H9 (cell line): ENCODE measurements around the gene YIPF1. TPM values are rescaled to one million over a fixed set of nuclear protein-coding genes. Genes with fewer than 3 reads are reported as not detected.
"Not testable (repeated sequence)": the region's sequence is repeated elsewhere in the genome, so short reads cannot be mapped to it uniquely, and the experiment has no call there.

Experiments
- DNase-seq: peaks from one replicate; pipeline ENCODE4 v3.0.0-alpha.2; 2017
- H2AFZ ChIP-seq: one replicate; pipeline ENCODE4 v1.6.1; 2013; ENCODE audit warnings: mild to moderate bottlenecking, low read length, control low read depth, moderate library complexity
- H2AK5ac ChIP-seq: 2 replicates; pipeline ENCODE4 v1.6.1; 2013; ENCODE audit warnings: low read length, control low read depth, mixed read lengths; ENCODE audit not compliant: insufficient read length
- H2BK120ac ChIP-seq: one replicate; pipeline ENCODE4 v1.6.1; 2013; ENCODE audit warnings: low read depth, mild to moderate bottlenecking, low read length, control low read depth, inconsistent platforms; ENCODE audit not compliant: poor library complexity, severe bottlenecking
- H2BK12ac ChIP-seq: 2 replicates; pipeline ENCODE4 v1.6.1; 2013; ENCODE audit warnings: low read length, control low read depth, mixed read lengths, low read depth; ENCODE audit not compliant: insufficient read length
- H2BK15ac ChIP-seq: 2 replicates; pipeline ENCODE4 v1.6.1; 2013; ENCODE audit warnings: low read depth, low read length, control low read depth
- H2BK20ac ChIP-seq: one replicate; pipeline ENCODE4 v1.6.1; 2013; ENCODE audit warnings: low read depth, mild to moderate bottlenecking, low read length, control low read depth, inconsistent platforms; ENCODE audit not compliant: poor library complexity, severe bottlenecking
- H2BK5ac ChIP-seq: 2 replicates; pipeline ENCODE4 v1.6.1; 2013; ENCODE audit warnings: low read length, control low read depth, mixed read lengths; ENCODE audit not compliant: insufficient read length
- H3K14ac ChIP-seq: 2 replicates; pipeline ENCODE4 v1.6.1; 2013; ENCODE audit warnings: low read length, control low read depth; ENCODE audit not compliant: insufficient read depth
- H3K18ac ChIP-seq: 2 replicates; pipeline ENCODE4 v1.6.1; 2013; ENCODE audit warnings: low read depth, mild to moderate bottlenecking, mixed read lengths, low read length, control low read depth; ENCODE audit not compliant: insufficient read length
- H3K23ac ChIP-seq: 2 replicates; pipeline ENCODE4 v1.6.1; 2013; ENCODE audit warnings: low read length, control low read depth, mixed read lengths, low read depth; ENCODE audit not compliant: insufficient read length
- H3K23me2 ChIP-seq: 2 replicates; pipeline ENCODE4 v1.6.1; 2013; ENCODE audit warnings: low read depth, mild to moderate bottlenecking, mixed read lengths, low read length, control low read depth; ENCODE audit not compliant: insufficient read length, poor library complexity, severe bottlenecking
- H3K27ac ChIP-seq: 2 replicates; pipeline ENCODE4 v1.5.1; 2013; ENCODE audit warnings: low read length, control low read depth, mixed read lengths, low read depth; ENCODE audit not compliant: insufficient read length
- H3K27me3 ChIP-seq: 2 replicates; pipeline ENCODE4 v1.6.1; 2013; ENCODE audit warnings: low read length, control low read depth, inconsistent platforms; ENCODE audit not compliant: insufficient read depth
- H3K4ac ChIP-seq: 2 replicates; pipeline ENCODE4 v1.6.1; 2013; ENCODE audit warnings: low read depth, mild to moderate bottlenecking, control low read depth, inconsistent platforms, low read length, moderate library complexity
- H3K4me1 ChIP-seq: 2 replicates; pipeline ENCODE4 v1.6.1; 2013; ENCODE audit warnings: low read length, control low read depth, inconsistent platforms; ENCODE audit not compliant: insufficient read depth
- H3K4me2 ChIP-seq: 2 replicates; pipeline ENCODE4 v1.6.1; 2013; ENCODE audit warnings: low read length, control low read depth, mixed read lengths; ENCODE audit not compliant: insufficient read length, insufficient read depth
- H3K56ac ChIP-seq: 2 replicates; pipeline ENCODE4 v1.6.1; 2013; ENCODE audit warnings: low read depth, mild to moderate bottlenecking, mixed read lengths, low read length, control low read depth; ENCODE audit not compliant: insufficient read length
- H3K79me1 ChIP-seq: 2 replicates; pipeline ENCODE4 v1.6.1; 2013; ENCODE audit warnings: low read depth, mild to moderate bottlenecking, moderate library complexity, low read length, control low read depth, inconsistent platforms; ENCODE audit not compliant: insufficient read depth, poor library complexity, severe bottlenecking
- H3K79me2 ChIP-seq: 2 replicates; pipeline ENCODE4 v1.6.1; 2013; ENCODE audit warnings: low read length, control low read depth, inconsistent platforms; ENCODE audit not compliant: insufficient read depth
- H3K9ac ChIP-seq: 2 replicates; pipeline ENCODE4 v1.6.1; 2013; ENCODE audit warnings: low read length, control low read depth, mixed read lengths; ENCODE audit not compliant: insufficient read length; ENCODE audit errors: extremely low read depth
- H3K9me3 ChIP-seq: one replicate; pipeline ENCODE4 v1.6.1; 2013; ENCODE audit warnings: low read depth, low read length, inconsistent platforms; ENCODE audit not compliant: control insufficient read depth
- H3T11ph ChIP-seq: one replicate; pipeline ENCODE4 v1.6.1; 2013; ENCODE audit warnings: mild to moderate bottlenecking, low read length, control low read depth, inconsistent platforms
- H4K20me1 ChIP-seq: one replicate; pipeline ENCODE4 v1.6.1; 2013; ENCODE audit not compliant: control insufficient read depth, insufficient read length, insufficient read depth
- H4K5ac ChIP-seq: 2 replicates; pipeline ENCODE4 v1.6.1; 2013; ENCODE audit warnings: low read depth, mild to moderate bottlenecking, mixed read lengths, low read length, control low read depth; ENCODE audit not compliant: insufficient read length
- H4K8ac ChIP-seq: replicated peaks from 2 replicates; pipeline ENCODE4 v1.6.1; 2013; ENCODE audit warnings: low read length, control low read depth, mixed read lengths, low read depth; ENCODE audit not compliant: insufficient read length
- H4K91ac ChIP-seq: 2 replicates; pipeline ENCODE4 v1.6.1; 2013; ENCODE audit warnings: low read depth, mild to moderate bottlenecking, moderate library complexity, mixed read lengths, low read length, control low read depth; ENCODE audit not compliant: insufficient read length
- H3K27ac Mint-ChIP-seq, 3 experiments: 2 replicates in 2 of 3; 3 replicates in 1 of 3; pipeline ENCODE4 v1.8.0; 2020 to 2021; ENCODE audit warnings: mixed read lengths in 3 of 3, mild to moderate bottlenecking in 1 of 3, moderate library complexity in 1 of 3
- H3K27me3 Mint-ChIP-seq: 2 replicates; pipeline ENCODE4 v1.8.0; 2021; ENCODE audit warnings: low read depth, mild to moderate bottlenecking, moderate library complexity, mixed read lengths
- H3K36me3 Mint-ChIP-seq, 3 experiments: 2 replicates in 2 of 3; 3 replicates in 1 of 3; pipeline ENCODE4 v1.8.0; 2020 to 2021; ENCODE audit warnings: low read depth in 3 of 3, mixed read lengths in 3 of 3; ENCODE audit not compliant: insufficient read depth in 1 of 3
- H3K4me1 Mint-ChIP-seq, 2 experiments: 2 replicates each; pipeline ENCODE4 v1.8.0; 2020; ENCODE audit warnings: mixed read lengths in 2 of 2
- H3K4me3 Mint-ChIP-seq, 2 experiments: 2 replicates in 1 of 2; 3 replicates in 1 of 2; pipeline ENCODE4 v1.8.0; 2020 to 2021; ENCODE audit warnings: mild to moderate bottlenecking in 2 of 2, mixed read lengths in 2 of 2, moderate library complexity in 1 of 2
- H3K9me3 Mint-ChIP-seq, 2 experiments: 2 replicates in 1 of 2; 3 replicates in 1 of 2; pipeline ENCODE4 v1.8.0; 2020; ENCODE audit warnings: mild to moderate bottlenecking in 2 of 2, mixed read lengths in 2 of 2, moderate library complexity in 1 of 2
- WGBS: extraction: QIAGEN DNeasy Blood & Tissue Kit; methylation state at CpG from one replicate; pipeline ENCODE4 v1.1.7; 2013; ENCODE audit warnings: missing lambda C conversion rate, low lambda C conversion rate, mixed read lengths; ENCODE audit not compliant: insufficient read length; ENCODE audit errors: extremely low coverage; 5-methylcytosine and 5-hydroxymethylcytosine counted together
- total RNA-seq: library from RNA; stranded (reverse); gene quantifications from 2 replicates; pipeline ENCODE4 v1.2.1, GENCODE V29; 2021
- TF ChIP-seq, protein P1 (sequence below): fragments of 200-600 bp; sonication (generic); conservative IDR thresholded peaks from 3 replicates; pipeline ENCODE4 v1.8.0; 2021; ENCODE audit warnings: antibody characterized with exemption, mild to moderate bottlenecking

The YIPF1 gene
- total RNA-seq, 1 experiment from 2014 or later, result 29.1 TPM

DNA sequence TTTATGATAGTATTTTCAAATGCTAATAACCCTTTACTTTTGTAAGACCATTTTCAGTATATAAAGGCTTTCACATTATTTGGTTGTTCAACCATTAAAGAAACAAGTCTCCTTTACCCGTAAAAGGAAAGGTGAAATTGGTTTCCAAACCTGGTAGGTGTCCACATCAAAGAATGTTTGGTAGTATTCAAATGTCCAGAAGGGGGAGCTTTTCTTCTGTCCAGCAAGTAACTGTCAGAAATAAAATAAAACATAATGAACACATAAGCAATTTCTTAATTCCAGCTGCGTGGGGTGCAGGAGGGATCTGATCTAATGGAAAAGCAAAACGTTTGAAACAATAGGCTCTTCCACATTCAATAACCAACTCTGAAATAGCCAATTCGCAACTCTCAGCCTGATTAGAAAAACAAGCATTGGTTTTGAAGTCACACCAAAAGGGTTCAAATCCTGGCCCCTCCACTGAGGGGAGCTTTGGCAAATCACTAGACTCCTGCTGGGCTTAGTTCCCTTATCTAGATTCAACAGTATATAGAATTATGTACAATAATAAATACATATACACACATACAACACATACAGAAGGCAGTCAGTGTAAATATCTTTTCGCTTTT lies 11.0 kb downstream of the YIPF1 start:
- Histone ChIP-seq H2BK15ac (no peak overlapping the region), H3T11ph (no peak overlapping the region), H2AFZ (no peak overlapping the region), H3K23me2 (no peaks in the 10 kb centered on the region), H3K4ac (no peak overlapping the region), H2AK5ac (no peak overlapping the region), H3K56ac (no peak overlapping the region), H4K91ac (no peak overlapping the region), H2BK120ac (no peak overlapping the region), H2BK5ac (no peak overlapping the region), H3K23ac (no peak overlapping the region), H3K9ac (no peak overlapping the region), H3K14ac (no peak overlapping the region), H3K18ac (no peak overlapping the region), H3K27me3 (no peaks in the 10 kb centered on the region), H3K4me2 (no peak overlapping the region), H3K4me1 (no peaks in the 10 kb centered on the region), H2BK12ac (no peak overlapping the region), H3K27ac (no peak overlapping the region), H3K9me3 (no peaks in the 10 kb centered on the region), H4K20me1 (no peaks in the 10 kb centered on the region), H4K5ac (no peak overlapping the region), H4K8ac (no peak overlapping the region), H3K79me1 (no peaks in the 10 kb centered on the region), H3K79me2 (no peaks in the 10 kb centered on the region), H2BK20ac (no peak overlapping the region)
- Mint-ChIP-seq H3K9me3 (no peaks in the 10 kb centered on the region), H3K27ac (no peak overlapping the region; a peak in 1 of 7 replicates), H3K4me1 (no peaks in the 10 kb centered on the region), H3K36me3 (peaks cover 16 to 51% (median 34%) of the 10 kb centered on the region in 3 experiments; a peak in 6 of 7 replicates), H3K4me3 (no peak overlapping the region), H3K27me3 (no peaks in the 10 kb centered on the region)
- no CpG with 5 or more reads among the region's 5 CpGs for WGBS
- TF ChIP-seq, protein P1, sequence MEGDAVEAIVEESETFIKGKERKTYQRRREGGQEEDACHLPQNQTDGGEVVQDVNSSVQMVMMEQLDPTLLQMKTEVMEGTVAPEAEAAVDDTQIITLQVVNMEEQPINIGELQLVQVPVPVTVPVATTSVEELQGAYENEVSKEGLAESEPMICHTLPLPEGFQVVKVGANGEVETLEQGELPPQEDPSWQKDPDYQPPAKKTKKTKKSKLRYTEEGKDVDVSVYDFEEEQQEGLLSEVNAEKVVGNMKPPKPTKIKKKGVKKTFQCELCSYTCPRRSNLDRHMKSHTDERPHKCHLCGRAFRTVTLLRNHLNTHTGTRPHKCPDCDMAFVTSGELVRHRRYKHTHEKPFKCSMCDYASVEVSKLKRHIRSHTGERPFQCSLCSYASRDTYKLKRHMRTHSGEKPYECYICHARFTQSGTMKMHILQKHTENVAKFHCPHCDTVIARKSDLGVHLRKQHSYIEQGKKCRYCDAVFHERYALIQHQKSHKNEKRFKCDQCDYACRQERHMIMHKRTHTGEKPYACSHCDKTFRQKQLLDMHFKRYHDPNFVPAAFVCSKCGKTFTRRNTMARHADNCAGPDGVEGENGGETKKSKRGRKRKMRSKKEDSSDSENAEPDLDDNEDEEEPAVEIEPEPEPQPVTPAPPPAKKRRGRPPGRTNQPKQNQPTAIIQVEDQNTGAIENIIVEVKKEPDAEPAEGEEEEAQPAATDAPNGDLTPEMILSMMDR, result peak; percentile 75
- DNase-seq, result no peak

DNA sequence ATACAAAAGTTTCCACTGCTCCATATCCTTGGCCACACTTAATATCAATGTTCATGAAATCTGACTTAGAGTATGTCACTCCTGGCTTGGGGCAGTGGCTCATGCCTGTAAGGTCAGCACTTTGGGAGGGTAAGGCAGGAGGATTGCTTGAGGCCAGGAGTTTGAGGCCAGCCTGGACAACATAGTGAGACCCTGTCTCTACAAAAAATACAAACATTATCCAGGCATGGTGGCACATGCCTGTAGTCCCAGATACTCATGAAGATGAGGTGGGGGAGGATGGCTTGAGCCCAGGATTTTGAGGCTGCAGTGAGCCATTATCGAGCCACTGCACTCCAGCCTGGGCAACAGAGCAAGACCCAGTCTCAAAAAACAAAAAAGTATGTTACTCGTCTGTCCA lies 14.4 kb downstream of the YIPF1 start:
- H2BK12ac ChIP-seq, H3K9ac ChIP-seq, H2BK20ac ChIP-seq, DNase-seq, H3K27me3 Mint-ChIP-seq, H3K27me3 ChIP-seq, H3K23ac ChIP-seq, H3K4me1 ChIP-seq, H3K18ac ChIP-seq, H3K4me3 Mint-ChIP-seq, H3K4me1 Mint-ChIP-seq, H4K20me1 ChIP-seq, H4K8ac ChIP-seq, H2AK5ac ChIP-seq, H2AFZ ChIP-seq, H4K91ac ChIP-seq, H2BK120ac ChIP-seq, H4K5ac ChIP-seq, H3K23me2 ChIP-seq, H2BK15ac ChIP-seq, H3K9me3 Mint-ChIP-seq, H3K4me2 ChIP-seq, H3K79me2 ChIP-seq, H3K9me3 ChIP-seq, H3K27ac Mint-ChIP-seq, H3K4ac ChIP-seq, H3T11ph ChIP-seq, H3K56ac ChIP-seq, H2BK5ac ChIP-seq, H3K27ac ChIP-seq, H3K14ac ChIP-seq, H3K79me1 ChIP-seq: not testable (repeated sequence)
- no CpG with 5 or more reads among the region's 2 CpGs for WGBS
- H3K36me3 Mint-ChIP-seq, result peaks cover 0 to 38% (median 17%) of the 10 kb centered on the region in 3 experiments; a peak in 5 of 7 replicates
